ENCODE data around the gene TTLL6. TPM values are rescaled to one million over a fixed set of nuclear protein-coding genes. Genes with fewer than 3 reads are reported as not detected.

Gene TTLL6
- polyA plus RNA-seq, 6 donors from 2014 or later = not detected

- no peaks in the 10 kb centered on the region for H3K9me3 Mint-ChIP-seq
- H3K4me1 Mint-ChIP-seq = no peaks in the 10 kb centered on the region
- H3K27ac Mint-ChIP-seq = no peak overlapping the region
- DNase-seq (no peak), ATAC-seq (ENCODE audit: low read depth in 2 of 2) (no peak)
- H3K27me3 Mint-ChIP-seq = peaks cover 24 to 31% (median 30%) of the 10 kb centered on the region in 3 donors
- H3K36me3 Mint-ChIP-seq = no peaks in the 10 kb centered on the region
- no peak overlapping the region for H3K4me3 Mint-ChIP-seq
Observed at GRCh38 chr17:48769009-48769675, 47.9 kb downstream of the TTLL6 start.

- H3K4me3 Mint-ChIP-seq = no peak overlapping the region
- H3K27ac Mint-ChIP-seq = no peak overlapping the region
- H3K9me3 Mint-ChIP-seq = peaks cover 0 to 5% (median 0%) of the 10 kb centered on the region in 7 donors
- H3K36me3 Mint-ChIP-seq = no peaks in the 10 kb centered on the region
- ATAC-seq (ENCODE audit: low read depth in 2 of 2) (no peak), DNase-seq (no peak)
- no peaks in the 10 kb centered on the region for H3K4me1 Mint-ChIP-seq
- H3K27me3 Mint-ChIP-seq = peaks cover 42 to 49% (median 47%) of the 10 kb centered on the region in 3 donors
Observed at GRCh38 chr17:48767263-48767774, 49.7 kb downstream of the TTLL6 start.

- peaks cover 4 to 9% (median 7%) of the 10 kb centered on the region in 3 donors for H3K4me1 Mint-ChIP-seq
- no peaks in the 10 kb centered on the region for H3K36me3 Mint-ChIP-seq
- H3K27me3 Mint-ChIP-seq = peaks cover 77 to 81% (median 80%) of the 10 kb centered on the region in 3 donors
- DNase-seq = no peak
- no peak for ATAC-seq (ENCODE audit: low read depth in 2 of 2)
- H3K9me3 Mint-ChIP-seq = peaks cover 0 to 5% (median 0%) of the 10 kb centered on the region in 7 donors
- H3K4me3 Mint-ChIP-seq = no peak overlapping the region
- H3K27ac Mint-ChIP-seq = no peak overlapping the region
Observed at GRCh38 chr17:48761114-48761513, 55.9 kb downstream of the TTLL6 start.

DNA sequence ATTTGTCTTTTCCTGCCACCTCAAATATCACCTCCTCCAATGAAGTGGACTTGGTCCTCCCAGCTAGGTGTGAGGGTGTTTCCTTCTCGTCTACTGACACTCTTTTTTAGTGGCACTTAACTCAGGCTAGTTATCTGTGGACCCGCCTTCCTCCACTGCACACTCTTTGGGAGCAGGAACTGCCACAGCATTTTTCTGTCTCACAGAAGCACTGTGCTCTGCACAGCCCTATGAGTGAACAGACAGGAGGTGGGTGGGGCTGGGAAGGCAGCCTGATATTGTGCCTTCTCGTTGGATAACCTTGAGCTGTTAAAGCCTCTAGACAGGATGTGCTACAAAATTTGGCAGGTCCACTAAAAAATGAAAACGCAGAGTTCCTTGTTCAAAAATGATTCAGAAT is 56.6 kb downstream of the TTLL6 start:
- ATAC-seq (ENCODE audit: low read depth in 2 of 2) (no peak), DNase-seq (no peak)
- H3K4me1 Mint-ChIP-seq = peaks cover 4 to 15% (median 7%) of the 10 kb centered on the region in 3 donors
- H3K36me3 Mint-ChIP-seq = no peaks in the 10 kb centered on the region
- peaks cover 78 to 87% (median 87%) of the 10 kb centered on the region in 3 donors for H3K27me3 Mint-ChIP-seq
- H3K27ac Mint-ChIP-seq = no peak overlapping the region
- H3K4me3 Mint-ChIP-seq = peak overlapping the region in 1 of 8 donors; percentile 47
- H3K9me3 Mint-ChIP-seq = peaks cover 0 to 5% (median 0%) of the 10 kb centered on the region in 7 donors

GRCh38 chr17:48759288-48759687 is 57.7 kb downstream of the TTLL6 start:
- H3K36me3 Mint-ChIP-seq = no peaks in the 10 kb centered on the region
- peaks cover 9 to 24% (median 13%) of the 10 kb centered on the region in 3 donors for H3K4me1 Mint-ChIP-seq
- H3K9me3 Mint-ChIP-seq = peaks cover 0 to 5% (median 0%) of the 10 kb centered on the region in 7 donors
- H3K4me3 Mint-ChIP-seq = peak overlapping the region in 1 of 8 donors; percentile 17
- no peak for ATAC-seq (ENCODE audit: low read depth in 2 of 2)
- peaks cover 78 to 93% (median 91%) of the 10 kb centered on the region in 3 donors for H3K27me3 Mint-ChIP-seq
- no peak for DNase-seq
- no peak overlapping the region for H3K27ac Mint-ChIP-seq

DNA sequence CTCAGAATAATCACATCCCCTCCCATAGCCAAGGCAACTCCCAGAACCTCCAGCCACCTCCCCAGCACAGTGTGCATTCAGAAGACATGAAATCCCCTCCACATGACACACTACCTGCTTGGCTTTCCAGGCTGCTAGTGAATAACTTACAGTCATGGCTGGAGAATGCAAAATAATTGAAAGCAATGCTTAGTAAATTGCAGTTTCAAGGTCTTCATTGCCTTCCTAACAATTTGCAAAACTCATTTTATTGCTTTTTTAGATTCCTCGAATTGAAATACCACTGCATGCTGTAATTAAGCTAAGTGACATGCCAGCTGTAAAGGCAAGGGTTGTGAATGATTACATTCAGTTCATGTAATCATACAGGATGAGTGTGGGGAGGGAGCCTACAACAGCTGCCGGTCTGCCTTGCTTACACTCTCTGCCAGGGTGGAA is 59.5 kb downstream of the TTLL6 start:
- H3K27me3 Mint-ChIP-seq = peaks cover 77 to 94% (median 91%) of the 10 kb centered on the region in 3 donors
- H3K27ac Mint-ChIP-seq = no peak overlapping the region
- no peak for ATAC-seq (ENCODE audit: low read depth in 2 of 2)

DNA sequence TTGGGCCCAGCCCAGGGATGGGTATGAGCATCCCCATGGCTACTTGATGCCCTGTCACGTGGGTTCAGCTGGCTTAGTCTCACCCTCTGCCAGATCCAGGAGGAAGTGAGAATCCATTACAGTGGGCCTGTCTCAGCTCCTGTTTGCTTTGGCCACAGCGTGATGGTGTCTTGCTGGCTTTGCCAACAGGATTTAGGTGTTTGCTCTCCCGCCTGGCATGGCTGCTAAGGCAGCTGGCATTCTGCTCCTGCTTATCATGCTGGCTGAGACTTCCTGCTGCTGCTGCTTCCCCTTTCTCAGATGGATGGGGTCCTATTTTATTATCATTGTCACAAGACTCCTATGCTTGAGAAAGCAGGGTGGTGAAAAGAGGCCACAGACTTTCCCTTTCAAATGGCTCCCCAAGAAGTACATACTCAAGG is 60.2 kb downstream of the TTLL6 start:
- DNase-seq = no peak
- H3K4me3 Mint-ChIP-seq = peak overlapping the region in 1 of 8 donors; percentile 9
- H3K27ac Mint-ChIP-seq = no peak overlapping the region
- no peak for ATAC-seq (ENCODE audit: low read depth in 2 of 2)
- H3K36me3 Mint-ChIP-seq = peaks cover 0 to 3% of the 10 kb centered on the region in 2 donors
- peaks cover 0 to 4% (median 0%) of the 10 kb centered on the region in 7 donors for H3K9me3 Mint-ChIP-seq
- H3K27me3 Mint-ChIP-seq = peaks cover 77 to 94% (median 90%) of the 10 kb centered on the region in 3 donors
- H3K4me1 Mint-ChIP-seq = peaks cover 22 to 41% (median 25%) of the 10 kb centered on the region in 3 donors

More for the DNA sequence above, 59.5 kb downstream of the TTLL6 start:
- Mint-ChIP-seq H3K36me3 (no peaks in the 10 kb centered on the region), H3K9me3 (peaks cover 0 to 4% (median 0%) of the 10 kb centered on the region in 7 donors), H3K4me3 (no peak overlapping the region), H3K4me1 (peaks cover 21 to 40% (median 25%) of the 10 kb centered on the region in 3 donors)
- DNase-seq = no peak

GRCh38 chr17:48755356-48755755 is 61.7 kb downstream of the TTLL6 start:
- peaks cover 0 to 10% of the 10 kb centered on the region in 2 donors for H3K36me3 Mint-ChIP-seq
- H3K4me1 Mint-ChIP-seq = peaks cover 25 to 41% (median 28%) of the 10 kb centered on the region in 3 donors
- peaks cover 77 to 91% (median 91%) of the 10 kb centered on the region in 3 donors for H3K27me3 Mint-ChIP-seq
- peak overlapping the region in 2 of 6 donors; percentile 56 to 74 for H3K27ac Mint-ChIP-seq
- DNase-seq (no peak), ATAC-seq (ENCODE audit: low read depth in 2 of 2) (no peak)
- H3K4me3 Mint-ChIP-seq = peak overlapping the region in 7 of 8 donors; percentile 15 to 64 (median 39)
- peaks cover 0 to 5% (median 0%) of the 10 kb centered on the region in 7 donors for H3K9me3 Mint-ChIP-seq

DNA sequence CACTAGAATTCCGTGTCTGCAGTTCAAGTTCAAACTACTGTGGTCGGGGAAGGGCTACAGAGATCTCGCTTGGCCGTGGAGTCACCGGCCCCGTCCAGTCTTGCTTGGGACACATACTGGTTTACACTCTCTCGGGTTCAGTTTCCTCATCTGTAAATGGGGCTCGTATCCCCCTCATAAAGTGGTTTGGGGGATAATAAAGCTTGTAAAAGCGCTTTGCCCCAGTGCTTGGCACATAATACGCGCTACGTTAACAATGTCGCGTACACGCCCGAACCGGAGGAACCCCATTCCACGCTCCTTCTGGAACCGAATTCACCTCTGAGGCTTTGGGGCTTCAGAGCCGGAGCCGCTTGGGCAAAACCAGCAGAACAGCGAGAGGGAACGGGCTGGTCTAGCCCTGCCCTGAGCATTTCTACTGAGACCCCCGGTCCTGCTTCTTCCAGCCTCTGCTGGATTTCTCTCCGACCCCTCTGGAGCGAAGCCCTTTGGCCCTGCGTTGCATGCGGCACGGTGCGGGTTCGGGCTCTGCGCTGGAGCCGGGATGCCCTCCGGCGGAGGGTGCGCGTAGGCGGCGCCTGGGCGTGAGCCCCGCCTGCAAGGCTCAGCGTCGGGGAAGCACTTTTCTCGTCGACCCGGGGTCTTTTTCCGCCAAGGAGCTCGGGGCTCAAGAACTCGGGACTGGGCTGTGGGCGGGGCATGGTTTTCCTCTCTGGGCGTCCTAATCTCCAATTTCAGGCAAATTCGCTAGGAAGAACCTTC is 62.3 kb downstream of the TTLL6 start:
- no peak for ATAC-seq (ENCODE audit: low read depth in 2 of 2)
- Mint-ChIP-seq H3K4me1 (peaks cover 25 to 41% (median 28%) of the 10 kb centered on the region in 3 donors), H3K27me3 (peaks cover 83 to 91% (median 91%) of the 10 kb centered on the region in 3 donors), H3K36me3 (peaks cover 0 to 10% of the 10 kb centered on the region in 2 donors), H3K4me3 (peak overlapping the region; percentile 15 to 64 (median 41)), H3K9me3 (peaks cover 0 to 5% (median 0%) of the 10 kb centered on the region in 7 donors), H3K27ac (peak overlapping the region in 3 of 6 donors; percentile 53 to 74 (median 56))
- DNase-seq = no peak

DNA sequence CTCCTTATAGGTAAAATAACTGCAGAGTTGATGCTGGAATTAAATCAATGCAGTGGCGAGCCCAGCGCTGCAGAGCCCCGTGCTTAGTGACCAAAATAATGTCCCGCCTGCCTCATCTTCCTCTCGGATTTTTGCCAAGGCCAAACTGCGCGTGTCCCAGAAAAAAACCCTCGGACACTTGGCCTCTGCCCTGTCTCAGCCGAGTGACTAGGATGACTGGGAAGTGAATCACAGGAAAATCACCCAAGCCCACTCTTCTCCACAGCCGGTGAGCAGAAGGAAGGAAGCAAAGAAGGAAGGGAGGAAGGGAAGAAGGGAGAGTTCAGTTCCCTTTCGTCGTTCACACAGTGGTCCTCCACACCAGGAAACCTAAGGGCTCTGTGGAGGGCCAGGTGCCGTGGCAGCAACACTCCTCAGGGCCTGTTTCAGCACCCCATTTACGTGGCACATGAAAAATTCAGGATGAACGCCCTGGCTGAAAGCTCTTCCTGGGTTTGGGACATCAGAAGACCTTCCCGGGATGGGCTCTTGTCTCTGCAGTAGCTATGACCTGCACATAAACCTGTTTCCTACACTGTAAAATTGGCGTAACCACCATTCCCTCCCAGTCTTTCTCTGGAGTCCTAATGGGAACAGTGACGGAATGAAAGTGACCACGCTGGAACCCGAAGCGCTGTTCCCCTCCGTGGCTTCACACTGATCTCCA is 63.1 kb downstream of the TTLL6 start:
- peaks cover 25 to 41% (median 28%) of the 10 kb centered on the region in 3 donors for H3K4me1 Mint-ChIP-seq
- no peak for ATAC-seq (ENCODE audit: low read depth in 2 of 2)
- peak overlapping the region in 3 of 8 donors; percentile 22 to 58 (median 45) for H3K4me3 Mint-ChIP-seq
- peak overlapping the region in 5 of 6 donors; percentile 4 to 92 (median 22) for H3K27ac Mint-ChIP-seq
- peaks cover 0 to 8% (median 5%) of the 10 kb centered on the region in 7 donors for H3K9me3 Mint-ChIP-seq
- no peak for DNase-seq
- peaks cover 81 to 91% (median 91%) of the 10 kb centered on the region in 3 donors for H3K27me3 Mint-ChIP-seq
- peaks cover 0 to 16% of the 10 kb centered on the region in 2 donors for H3K36me3 Mint-ChIP-seq

GRCh38 chr17:48752399-48753288 is 64.4 kb downstream of the TTLL6 start:
- Mint-ChIP-seq H3K4me1 (peaks cover 25 to 41% (median 28%) of the 10 kb centered on the region in 3 donors), H3K4me3 (peak overlapping the region in 3 of 8 donors; percentile 8 to 76 (median 41)), H3K27ac (peak overlapping the region in 4 of 6 donors; percentile 64 to 86 (median 82)), H3K9me3 (peaks cover 0 to 10% (median 5%) of the 10 kb centered on the region in 7 donors), H3K36me3 (peaks cover 0 to 17% of the 10 kb centered on the region in 2 donors), H3K27me3 (peaks cover 71 to 84% (median 83%) of the 10 kb centered on the region in 3 donors)
- no peak for ATAC-seq (ENCODE audit: low read depth in 2 of 2)
- DNase-seq = no peak

All from naive B cell (primary cell).